Esophagus (tissue), 2 donors: ENCODE data around the gene OR2T4. TPM values are rescaled to one million over a fixed set of nuclear protein-coding genes. Genes with fewer than 3 reads are reported as not detected.

ENCODE experiments used
- H3K27ac ChIP-seq, 2 donors: one replicate each; pipeline ENCODE4 v1.5.1; 2013; ENCODE audit warnings: low read depth in 2 of 2, mild to moderate bottlenecking in 2 of 2, inconsistent platforms in 1 of 2, low read length in 1 of 2, moderate library complexity in 1 of 2
- H3K27me3 ChIP-seq, 2 donors: one replicate each; pipeline ENCODE4 v1.6.1; 2013; ENCODE audit warnings: low read length in 2 of 2, control low read depth in 1 of 2, mild to moderate bottlenecking in 1 of 2; ENCODE audit not compliant: insufficient read depth in 2 of 2, control insufficient read depth in 1 of 2
- H3K36me3 ChIP-seq, 2 donors: one replicate each; pipeline ENCODE4 v1.6.1; 2013; ENCODE audit warnings: low read length in 1 of 2; ENCODE audit not compliant: control insufficient read depth in 2 of 2, insufficient read depth in 2 of 2
- H3K4me1 ChIP-seq, 2 donors: one replicate each; pipeline ENCODE4 v1.6.1; 2013; ENCODE audit warnings: low read length in 1 of 2; ENCODE audit not compliant: control insufficient read depth in 2 of 2, insufficient read depth in 2 of 2
- H3K4me3 ChIP-seq, 2 donors: one replicate each; pipeline ENCODE4 v1.5.1; 2013; ENCODE audit warnings: low read length in 2 of 2, mild to moderate bottlenecking in 2 of 2, low read depth in 1 of 2, moderate library complexity in 1 of 2
- H3K9me3 ChIP-seq, 2 donors: one replicate each; pipeline ENCODE4 v1.6.1; 2013; ENCODE audit warnings: mild to moderate bottlenecking in 2 of 2, low read depth in 1 of 2, low read length in 1 of 2, moderate library complexity in 1 of 2; ENCODE audit not compliant: control insufficient read depth in 2 of 2, insufficient read depth in 1 of 2
- WGBS, 2 donors: extraction: QIAGEN DNeasy Blood & Tissue Kit; methylation state at CpG; one replicate each; pipeline ENCODE4 v1.1.7; 2013; 5-methylcytosine and 5-hydroxymethylcytosine counted together
- polyA plus RNA-seq, 2 donors: library from polyadenylated mRNA; stranded (reverse); fragments of 200-250 nt; gene quantifications; one replicate each; pipeline ENCODE4 v1.2.3, GENCODE V29; 2013
- donor health status: healthy with polysubstance abuse.
- donor health status: Bipolar disorder and iron deficiency.

OR2T4 gene
- polyA plus RNA-seq, 2 donors = not detected

- Histone ChIP-seq H3K9me3 (peaks cover 3% of the 10 kb centered on the region in 2 donors), H3K4me3 (no peak overlapping the region), H3K27me3 (no peaks in the 10 kb centered on the region), H3K27ac (no peak overlapping the region), H3K36me3 (no peaks in the 10 kb centered on the region), H3K4me1 (no peaks in the 10 kb centered on the region)
- 57 to 62% methylated on average over 3 of the region's 3 CpGs for WGBS, 2 donors
Measured at GRCh38 chr1:248376916-248377315, 15.5 kb downstream of the OR2T4 start.

- no peaks in the 10 kb centered on the region for H3K4me1 ChIP-seq
- H3K27ac ChIP-seq = no peak overlapping the region
- H3K4me3 ChIP-seq = no peak overlapping the region
- no peaks in the 10 kb centered on the region for H3K27me3 ChIP-seq
- H3K9me3 ChIP-seq = no peaks in the 10 kb centered on the region
- H3K36me3 ChIP-seq = no peaks in the 10 kb centered on the region
- 85 to 87% methylated on average over 3 of the region's 3 CpGs for WGBS, 2 donors
Measured at GRCh38 chr1:248380854-248381253, 19.4 kb downstream of the OR2T4 start.

GRCh38 chr1:248388426-248388825, 27.0 kb downstream of the OR2T4 start:
- Histone ChIP-seq H3K27me3 (no peaks in the 10 kb centered on the region), H3K4me1 (no peaks in the 10 kb centered on the region), H3K36me3 (no peaks in the 10 kb centered on the region), H3K27ac (no peak overlapping the region), H3K9me3 (peaks cover 0 to 4% of the 10 kb centered on the region in 2 donors), H3K4me3 (no peak overlapping the region)
- 51 to 53% methylated on average over 2 of the region's 2 CpGs for WGBS, 2 donors

GRCh38 chr1:248393050-248393449, 31.6 kb downstream of the OR2T4 start:
- H3K4me1 ChIP-seq = no peaks in the 10 kb centered on the region
- peaks cover 0 to under 1% of the 10 kb centered on the region in 2 donors for H3K9me3 ChIP-seq
- no peaks in the 10 kb centered on the region for H3K27me3 ChIP-seq
- no peaks in the 10 kb centered on the region for H3K36me3 ChIP-seq
- 48 to 55% methylated on average over 2 of the region's 2 CpGs for WGBS, 2 donors
- H3K27ac ChIP-seq = no peak overlapping the region
- H3K4me3 ChIP-seq = no peak overlapping the region

- Histone ChIP-seq H3K27me3 (no peaks in the 10 kb centered on the region), H3K9me3 (peaks cover 0 to 4% of the 10 kb centered on the region in 2 donors), H3K36me3 (no peaks in the 10 kb centered on the region), H3K4me1 (no peaks in the 10 kb centered on the region), H3K27ac (no peak within 1 kb of the TSS), H3K4me3 (no peak within 1 kb of the TSS)
- WGBS, 2 donors = 69 to 70% methylated on average over 3 of the region's 3 CpGs
Measured at GRCh38 chr1:248402748-248403147, 41.3 kb downstream of the OR2T4 start, which contains the start of gene OR2T1. OR2T1 (plus strand) TSS chr1:248403048; CDS start chr1:248406148, 3,100 bp downstream.

GRCh38 chr1:248404024-248404423, 42.6 kb downstream of the OR2T4 start:
- WGBS, 2 donors = 87 to 92% methylated on average over 6 of the region's 6 CpGs
- H3K27me3 ChIP-seq = no peaks in the 10 kb centered on the region
- no peak overlapping the region for H3K4me3 ChIP-seq

GRCh38 chr1:248406721-248407692, 45.5 kb downstream of the OR2T4 start:
- H3K27me3 ChIP-seq = no peaks in the 10 kb centered on the region
- H3K4me3 ChIP-seq = no peak overlapping the region
- H3K27ac ChIP-seq = no peak overlapping the region
- H3K36me3 ChIP-seq = no peaks in the 10 kb centered on the region
- H3K4me1 ChIP-seq = no peaks in the 10 kb centered on the region
- H3K9me3 ChIP-seq = peaks cover 3 to 5% of the 10 kb centered on the region in 2 donors
- 61 to 69% methylated on average over 8 of the region's 8 CpGs for WGBS, 2 donors

More at GRCh38 chr1:248404024-248404423, 42.6 kb downstream of the OR2T4 start:
- Histone ChIP-seq H3K36me3 (no peaks in the 10 kb centered on the region), H3K27ac (no peak overlapping the region), H3K4me1 (no peaks in the 10 kb centered on the region), H3K9me3 (peaks cover 0 to 4% of the 10 kb centered on the region in 2 donors)

Other genes starting within 250 kb of the OR2T4 start
- gene OR2M5, start 216.5 kb upstream of the OR2T4 start, polyA plus RNA-seq = not detected
- not detected for gene OR2M2, start 186.8 kb upstream of the OR2T4 start, polyA plus RNA-seq
- gene OR2M3, start 164.4 kb upstream of the OR2T4 start, polyA plus RNA-seq = not detected
- gene OR2M4, start 130.2 kb upstream of the OR2T4 start, polyA plus RNA-seq = not detected
- gene OR2T33, start 83.7 kb upstream of the OR2T4 start, polyA plus RNA-seq = not detected
- gene OR2T12, start 58.2 kb upstream of the OR2T4 start, polyA plus RNA-seq = not detected
- not detected for gene OR2M7, start 37.1 kb upstream of the OR2T4 start, polyA plus RNA-seq
- not detected for gene OR14C36, start 12.9 kb upstream of the OR2T4 start, polyA plus RNA-seq
- not detected for gene OR2T6, start 14.1 kb downstream of the OR2T4 start, polyA plus RNA-seq
- gene OR2T1, start 41.4 kb downstream of the OR2T4 start, polyA plus RNA-seq = not detected
- gene OR2T2, start 84.0 kb downstream of the OR2T4 start, polyA plus RNA-seq = not detected
- gene OR2T3, start 111.7 kb downstream of the OR2T4 start, polyA plus RNA-seq = not detected
- gene OR2T5, start 126.9 kb downstream of the OR2T4 start, polyA plus RNA-seq = not detected
- not detected for gene OR2G6, start 146.4 kb downstream of the OR2T4 start, polyA plus RNA-seq
- gene OR2T29, start 201.1 kb downstream of the OR2T4 start, polyA plus RNA-seq = not detected
- gene OR2T34, start 213.1 kb downstream of the OR2T4 start, polyA plus RNA-seq = not detected
- not detected for gene OR2T10, start 236.0 kb downstream of the OR2T4 start, polyA plus RNA-seq